Fibroblast of peridontal ligament (primary cell): ENCODE results near the gene P3H3.
A peak's percentile ranks its signal among the peaks of the same experiment; 100 is the strongest.
"Not testable (repeated sequence)": the region's sequence is repeated elsewhere in the genome, so short reads cannot be mapped to it uniquely, and the experiment has no call there.

Experiments used
- DNase-seq: peaks from one replicate; pipeline ENCODE4 v3.0.0-alpha.2; 2010; ENCODE audit errors: extremely low read depth

Gene P3H3

DNA sequence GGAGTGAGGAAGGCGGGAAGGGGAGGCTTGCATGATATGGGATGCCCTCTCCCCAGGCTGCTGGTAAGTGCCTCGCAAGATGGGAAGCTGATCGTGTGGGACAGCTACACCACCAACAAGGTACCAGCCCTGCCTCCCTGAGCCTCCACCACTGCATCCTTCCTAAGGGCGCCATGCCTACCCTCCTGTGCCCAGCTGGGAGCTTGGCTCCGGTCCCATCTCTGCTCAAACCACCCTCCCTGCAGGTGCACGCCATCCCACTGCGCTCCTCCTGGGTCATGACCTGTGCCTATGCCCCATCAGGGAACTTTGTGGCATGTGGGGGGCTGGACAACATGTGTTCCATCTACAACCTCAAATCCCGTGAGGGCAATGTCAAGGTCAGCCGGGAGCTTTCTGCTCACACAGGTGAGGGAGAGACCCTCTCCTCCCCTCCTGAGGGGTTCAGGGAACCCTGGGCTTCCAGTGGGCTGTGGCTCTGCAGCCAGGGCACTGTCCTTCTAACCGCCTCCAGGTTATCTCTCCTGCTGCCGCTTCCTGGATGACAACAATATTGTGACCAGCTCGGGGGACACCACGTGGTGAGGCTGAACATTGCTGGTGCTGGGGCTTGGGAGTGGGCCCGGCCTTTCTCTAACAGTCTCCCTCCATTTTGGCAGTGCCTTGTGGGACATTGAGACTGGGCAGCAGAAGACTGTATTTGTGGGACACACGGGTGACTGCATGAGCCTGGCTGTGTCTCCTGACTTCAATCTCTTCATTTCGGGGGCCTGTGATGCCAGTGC, 15.1 kb downstream of the P3H3 start:
- DNase-seq, result no peak

DNA sequence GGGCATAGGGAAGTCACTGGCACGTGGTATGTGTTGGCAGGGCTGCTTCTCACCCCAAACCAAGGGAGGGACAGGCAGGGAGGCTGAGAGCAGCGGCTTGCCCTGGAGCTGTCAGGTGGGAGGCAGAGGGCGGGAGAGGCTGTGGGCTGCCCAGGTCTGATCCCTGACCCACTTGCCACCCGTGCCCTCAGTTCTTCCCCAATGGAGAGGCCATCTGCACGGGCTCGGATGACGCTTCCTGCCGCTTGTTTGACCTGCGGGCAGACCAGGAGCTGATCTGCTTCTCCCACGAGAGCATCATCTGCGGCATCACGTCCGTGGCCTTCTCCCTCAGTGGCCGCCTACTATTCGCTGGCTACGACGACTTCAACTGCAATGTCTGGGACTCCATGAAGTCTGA, 17.2 kb downstream of the P3H3 start:
- DNase-seq, result no peak

DNA sequence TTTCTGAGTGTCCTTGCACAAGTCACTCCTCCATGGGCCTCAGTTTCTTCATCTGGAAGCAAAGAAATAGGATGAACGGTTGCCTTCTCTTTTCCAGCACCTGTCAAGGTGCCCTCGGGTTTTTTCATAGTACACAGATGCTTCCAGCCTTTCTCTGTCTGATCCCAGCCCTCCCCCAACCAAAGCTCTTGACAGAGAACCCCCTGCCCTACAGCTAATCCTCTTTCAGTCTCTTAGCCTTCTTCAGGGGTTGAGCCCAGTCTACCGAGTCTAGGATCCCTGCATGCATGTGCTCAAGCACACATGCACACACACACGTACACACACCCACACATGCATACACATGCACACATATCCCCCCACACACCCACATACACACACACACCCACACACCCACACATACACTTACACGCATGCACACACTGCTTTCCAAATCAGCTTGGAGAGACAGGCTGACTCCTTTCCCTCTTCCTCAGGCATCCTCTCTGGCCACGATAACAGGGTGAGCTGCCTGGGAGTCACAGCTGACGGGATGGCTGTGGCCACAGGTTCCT, 18.2 kb downstream of the P3H3 start:
- no peak for DNase-seq

DNA sequence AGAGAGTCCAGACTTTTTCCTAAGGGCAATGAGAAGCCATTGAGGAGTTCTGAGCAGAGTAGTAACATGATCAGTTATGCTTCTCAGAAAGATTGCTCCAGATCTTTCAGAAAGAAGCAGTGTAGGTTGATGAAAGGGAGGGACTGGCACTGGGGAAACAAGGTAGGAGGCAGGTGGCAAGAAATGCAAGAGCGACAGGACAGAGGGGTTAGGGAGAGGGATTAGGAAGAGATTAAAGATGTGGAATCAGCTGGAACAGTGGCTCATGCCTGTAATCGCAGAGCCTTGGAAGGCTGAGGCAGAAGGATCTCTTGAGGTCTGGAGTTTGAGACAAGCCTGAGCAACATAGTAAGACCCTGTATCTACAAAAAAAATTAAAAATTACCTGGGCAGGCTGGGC, 19.5 kb downstream of the P3H3 start:
- no peak for DNase-seq

DNA sequence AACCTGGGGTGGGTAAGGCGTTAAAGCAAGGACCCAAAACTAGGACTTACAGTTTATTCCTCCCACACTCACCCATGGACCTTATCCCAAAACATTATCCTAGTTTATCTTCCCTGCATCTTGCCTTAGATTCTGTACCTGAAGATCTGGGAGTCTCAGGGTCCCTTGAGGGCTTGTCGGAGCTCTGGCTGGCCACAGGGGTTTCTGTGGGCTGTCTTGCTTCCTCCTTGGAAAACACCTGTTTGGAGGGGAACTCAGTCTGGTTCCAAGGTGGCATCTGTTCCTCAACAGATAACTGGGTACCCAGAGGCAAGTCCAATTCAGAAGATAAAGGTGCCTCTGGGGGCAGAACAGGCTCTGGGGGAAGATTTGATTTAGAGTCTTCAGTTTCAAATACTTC, 21.2 kb downstream of the P3H3 start:
- DNase-seq, result no peak

DNA sequence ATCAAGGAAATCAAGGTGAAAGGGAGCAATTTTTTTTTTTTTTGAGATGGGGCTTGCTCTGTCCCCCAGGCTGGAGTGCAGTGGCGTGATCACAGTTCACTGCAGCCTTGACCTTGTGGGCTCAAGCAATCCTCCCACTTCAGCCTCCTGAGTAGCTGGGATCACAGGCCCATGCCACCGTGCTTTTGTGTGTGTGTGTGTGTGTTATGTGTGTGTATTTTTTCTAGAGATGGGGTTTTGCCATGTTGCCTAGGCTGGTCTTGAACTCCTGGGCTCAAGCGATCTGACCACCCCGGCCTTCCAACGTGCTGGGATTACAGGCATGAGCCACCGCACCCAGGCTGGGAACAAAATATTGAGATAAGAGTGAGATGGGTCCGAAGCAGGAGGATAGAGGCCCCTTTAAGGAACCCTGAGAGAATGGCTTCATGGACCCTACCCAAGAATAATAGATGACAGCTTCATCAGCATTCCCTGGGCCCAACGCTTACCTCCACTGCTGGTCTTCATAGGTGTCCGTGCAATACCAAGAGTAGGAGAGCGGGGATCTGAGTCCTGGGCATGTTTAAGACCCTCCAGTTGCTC, 21.9 kb downstream of the P3H3 start:
- DNase-seq, result no peak

DNA sequence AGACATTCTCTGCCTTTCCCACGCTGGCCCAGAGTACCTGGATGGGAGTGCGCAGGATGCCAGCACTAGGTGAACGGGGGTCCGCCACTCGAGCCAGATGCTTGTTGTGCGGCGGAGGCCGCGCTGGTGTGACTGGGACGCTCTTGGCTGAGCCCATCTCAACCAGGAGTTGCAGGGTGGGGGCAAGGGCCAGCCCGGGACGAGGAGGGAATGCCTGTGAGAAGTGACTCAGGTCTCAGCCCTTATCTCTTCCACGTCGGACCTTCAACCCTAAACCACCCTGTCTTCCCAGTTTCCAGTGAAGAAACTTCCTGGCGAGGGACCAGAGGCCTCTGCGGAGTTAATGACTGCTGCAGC, 22.6 kb downstream of the P3H3 start:
- no peak for DNase-seq

DNA sequence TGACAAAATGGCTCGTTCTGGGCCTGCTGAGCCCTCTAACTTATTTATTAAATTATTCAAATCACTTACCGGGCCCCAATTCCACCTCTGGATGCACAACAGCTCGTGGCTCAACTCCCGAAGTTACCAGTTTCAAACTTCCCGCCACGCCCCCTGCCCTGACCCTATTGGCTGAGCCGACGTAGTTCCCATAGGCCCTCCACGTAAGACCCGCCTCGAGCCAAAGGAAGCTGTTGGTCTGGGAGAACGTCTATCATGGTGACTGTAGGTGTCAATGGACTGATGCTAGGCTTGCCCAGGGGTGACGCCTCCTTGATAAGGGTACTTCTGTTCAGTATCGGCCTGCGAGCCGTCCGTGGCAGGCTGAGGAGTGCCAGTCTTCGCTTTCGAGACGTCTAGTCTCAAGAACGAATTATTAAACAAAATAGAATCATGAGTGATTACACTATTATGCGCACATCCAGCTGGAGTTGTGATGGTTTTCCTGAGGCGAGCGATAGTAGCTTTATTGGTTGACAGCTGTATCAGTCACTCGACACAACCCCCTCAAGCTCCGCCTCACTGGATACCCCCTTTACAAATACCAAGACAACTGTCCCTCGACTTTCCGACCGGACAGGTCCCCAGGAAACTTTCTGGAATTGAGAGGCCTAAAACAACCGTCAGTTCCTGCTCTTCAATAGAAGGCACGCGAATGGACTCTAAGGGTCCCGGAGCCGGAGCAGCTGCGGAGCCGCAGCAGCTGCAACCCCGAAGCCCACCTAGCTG, 23.1 kb downstream of the P3H3 start, which contains the start of gene CDCA3:
TSS of gene CDCA3 (minus strand) at position 134 of the 768 bp plus-strand sequence. CDS start 334 bp downstream, outside the sequence.
- peak; percentile 97 for DNase-seq

DNA sequence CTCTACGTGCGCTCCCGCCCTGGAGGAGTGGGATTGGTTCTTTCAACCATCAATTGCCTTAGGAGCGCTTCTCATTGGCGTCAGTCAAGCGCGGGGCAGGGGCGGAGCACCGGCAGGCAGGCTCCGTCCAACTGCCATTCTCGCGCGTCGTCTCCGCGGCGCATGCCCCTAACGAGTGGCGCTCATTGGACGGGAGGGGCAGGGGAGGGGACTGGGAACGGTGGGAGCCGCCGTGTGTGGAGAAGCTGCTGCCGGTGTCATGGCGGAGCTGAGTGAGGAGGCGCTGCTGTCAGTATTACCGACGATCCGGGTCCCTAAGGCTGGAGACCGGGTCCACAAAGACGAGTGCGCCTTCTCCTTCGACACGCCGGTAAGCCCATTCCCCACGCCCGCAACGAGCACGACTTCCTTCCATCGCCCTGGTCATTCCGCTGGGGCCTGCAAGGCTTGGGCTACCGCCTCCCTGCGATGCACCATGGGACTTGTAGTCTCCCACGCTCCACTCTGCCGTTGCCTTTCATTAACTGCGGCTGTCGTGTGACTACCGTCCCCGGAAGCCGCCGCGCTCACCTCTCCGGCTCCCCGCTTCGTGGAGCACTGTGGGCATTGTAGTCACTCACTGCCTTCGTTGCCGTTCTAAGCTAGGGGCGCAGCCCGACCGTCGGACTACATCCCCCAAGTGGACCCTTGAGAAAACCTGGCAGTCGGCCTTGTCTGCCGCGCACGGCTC, 23.9 kb downstream of the P3H3 start, which contains the start of gene USP5:
TSS of gene USP5 (plus strand) at position 230 of the 730 bp plus-strand sequence. CDS start at position 260, 30 bp downstream.
- DNase-seq, result peak; percentile 99

DNA sequence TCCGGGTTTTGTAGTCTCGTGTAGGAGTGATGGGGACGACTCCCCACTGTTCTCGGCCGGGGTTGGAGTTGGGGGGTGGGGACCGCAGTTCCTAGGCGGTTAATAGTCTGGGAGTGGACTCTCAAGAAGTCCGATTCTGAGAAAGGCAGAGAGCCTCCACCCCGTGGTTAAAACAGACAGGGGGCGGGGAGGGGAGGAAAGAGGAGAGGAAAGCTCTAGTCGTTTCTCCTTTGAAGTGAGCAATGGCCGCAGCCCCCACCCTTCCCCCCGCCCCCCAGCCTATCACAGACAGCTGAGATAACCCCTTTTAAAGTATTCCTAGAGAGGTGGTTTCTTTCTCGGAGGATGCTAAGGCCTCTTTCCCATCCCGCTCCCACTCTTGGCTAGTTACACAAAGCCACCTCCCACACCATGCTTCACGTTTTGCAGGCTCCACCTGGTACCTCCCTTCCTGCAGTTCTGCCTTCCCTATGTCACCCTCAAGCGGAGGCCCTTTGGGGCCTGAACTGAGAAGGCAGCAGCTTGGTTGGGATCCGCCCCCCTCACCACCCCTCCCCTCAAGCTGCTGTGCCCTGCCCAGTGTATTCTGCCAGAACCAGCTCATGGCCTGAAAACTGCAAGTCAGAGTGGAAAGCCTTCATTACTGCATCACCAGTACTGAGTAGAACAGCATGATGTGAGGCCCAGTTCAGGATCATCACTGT, 24.6 kb downstream of the P3H3 start:
- peak; percentile 88 for DNase-seq

DNA sequence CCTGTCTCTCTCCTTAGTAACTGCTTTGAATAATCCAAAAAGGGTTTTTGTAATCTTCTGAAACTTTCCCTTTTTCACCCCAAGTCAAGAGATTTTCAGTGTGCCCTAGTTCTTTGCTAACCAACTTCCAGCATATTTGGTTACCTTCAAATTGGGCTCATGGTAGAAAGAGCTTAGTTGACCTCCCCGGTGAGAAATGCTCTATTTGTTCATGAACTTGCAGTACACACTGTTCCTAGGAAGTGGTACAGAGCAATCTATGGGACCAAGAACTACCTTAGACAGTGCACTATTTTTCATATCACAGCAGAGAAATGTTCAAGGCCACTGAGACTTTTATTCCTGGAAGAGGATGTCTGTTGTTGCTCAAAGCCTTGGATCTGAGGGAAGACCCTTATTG, 25.4 kb downstream of the P3H3 start:
- peak; percentile 7 for DNase-seq

DNA sequence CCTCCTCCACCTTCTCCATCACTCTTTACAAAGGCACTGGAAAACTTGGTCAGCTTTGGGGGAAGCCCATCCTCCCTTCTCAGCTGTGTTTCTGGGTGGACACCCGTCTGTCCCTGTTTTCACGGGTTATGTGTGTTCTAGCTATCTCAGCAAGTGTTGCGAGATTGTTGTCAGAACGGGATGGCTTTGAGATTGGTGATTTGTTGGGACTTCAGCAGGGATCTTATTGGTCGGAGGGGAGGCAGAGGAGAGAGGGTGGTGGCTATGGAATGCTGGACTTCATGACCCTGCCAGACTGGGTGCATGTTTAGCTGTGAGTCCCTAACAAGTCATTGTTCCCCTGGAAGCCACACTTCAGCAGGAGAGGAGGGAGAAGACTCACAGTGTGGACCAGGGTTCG, 25.8 kb downstream of the P3H3 start:
- peak; percentile 3 for DNase-seq

DNA sequence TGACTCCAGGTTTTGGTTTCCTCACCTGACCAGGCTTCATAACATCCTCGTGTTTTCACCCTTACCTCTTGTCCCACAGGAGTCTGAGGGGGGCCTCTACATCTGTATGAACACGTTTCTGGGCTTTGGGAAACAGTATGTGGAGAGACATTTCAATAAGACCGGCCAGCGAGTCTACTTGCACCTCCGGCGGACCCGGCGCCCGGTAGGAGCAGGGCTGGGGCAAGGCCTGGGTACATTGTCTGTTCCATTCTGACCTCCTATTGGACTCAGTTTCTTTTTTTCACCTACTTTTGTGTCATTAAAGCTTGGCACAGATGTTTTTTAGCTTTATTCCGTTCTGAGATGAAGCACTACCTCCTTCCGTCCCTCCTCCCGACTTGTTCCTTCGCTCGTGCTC, 27.1 kb downstream of the P3H3 start:
- no peak for DNase-seq

DNA sequence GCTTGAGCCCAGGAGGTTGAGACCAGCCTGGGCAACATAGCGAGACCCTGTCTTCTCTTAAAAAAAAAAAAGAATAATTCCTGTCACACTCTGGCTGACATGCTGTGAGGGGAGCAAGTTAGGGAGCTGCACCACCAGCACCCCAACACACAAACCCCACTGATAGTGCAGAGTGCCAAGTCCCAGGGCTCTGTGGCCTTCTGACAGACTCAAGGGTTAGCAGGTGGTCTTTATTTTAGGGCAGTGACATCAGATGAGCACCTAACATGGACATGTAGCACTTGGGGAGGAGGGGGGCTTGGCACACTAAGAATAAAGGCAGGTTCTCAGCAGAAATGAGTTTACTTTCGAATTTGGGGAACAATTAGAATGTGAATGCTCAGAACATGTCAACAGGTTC, 30.6 kb downstream of the P3H3 start:
- no peak for DNase-seq

DNA sequence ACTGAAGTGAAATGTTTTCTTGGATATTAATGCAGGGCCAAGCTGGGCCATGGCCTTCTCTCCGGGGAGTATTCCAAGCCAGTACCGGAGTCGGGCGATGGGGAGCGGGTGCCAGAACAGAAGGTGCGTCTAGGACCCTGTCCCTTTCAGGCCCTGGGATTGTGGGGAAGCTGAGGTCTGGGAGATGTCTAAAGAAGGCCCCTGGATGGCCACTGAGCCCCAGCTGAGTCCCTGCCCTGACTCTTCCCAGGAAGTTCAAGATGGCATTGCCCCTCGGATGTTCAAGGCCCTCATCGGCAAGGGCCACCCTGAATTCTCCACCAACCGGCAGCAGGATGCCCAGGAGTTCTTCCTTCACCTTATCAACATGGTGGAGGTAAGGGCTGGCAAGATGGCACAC, 31.9 kb downstream of the P3H3 start:
- DNase-seq, result no peak

DNA sequence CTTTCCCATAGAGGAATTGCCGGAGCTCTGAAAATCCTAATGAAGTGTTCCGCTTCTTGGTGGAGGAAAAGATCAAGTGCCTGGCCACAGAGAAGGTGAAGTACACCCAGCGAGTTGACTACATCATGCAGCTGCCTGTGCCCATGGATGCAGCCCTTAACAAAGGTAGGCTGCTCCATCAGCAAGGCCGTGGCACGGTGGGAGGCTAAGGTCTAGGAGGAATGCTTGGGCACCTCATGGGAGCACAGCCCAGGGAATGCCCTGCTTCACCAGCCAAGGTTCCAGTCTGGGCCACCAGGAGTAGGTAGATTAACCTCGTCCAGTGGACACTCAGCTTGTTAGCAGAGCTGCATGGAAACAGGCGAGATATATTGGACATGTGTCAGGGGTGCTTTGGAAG, 32.7 kb downstream of the P3H3 start:
- DNase-seq, result no peak

DNA sequence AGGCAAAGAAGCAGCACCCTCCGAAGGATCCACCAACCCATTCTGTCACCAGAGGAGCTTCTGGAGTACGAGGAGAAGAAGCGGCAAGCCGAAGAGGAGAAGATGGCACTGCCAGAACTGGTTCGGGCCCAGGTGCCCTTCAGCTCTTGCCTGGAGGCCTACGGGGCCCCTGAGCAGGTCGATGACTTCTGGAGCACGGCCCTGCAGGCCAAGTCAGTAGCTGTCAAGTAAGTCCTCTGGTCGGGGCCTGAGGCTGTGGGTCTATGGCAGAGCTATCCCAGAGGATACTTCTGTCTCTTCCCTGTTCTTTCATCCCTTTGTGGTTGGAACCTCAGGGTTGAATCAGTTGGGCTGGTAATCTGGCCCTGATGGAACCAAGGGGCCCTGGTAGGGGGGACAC, 33.2 kb downstream of the P3H3 start:
- DNase-seq, result no peak

DNA sequence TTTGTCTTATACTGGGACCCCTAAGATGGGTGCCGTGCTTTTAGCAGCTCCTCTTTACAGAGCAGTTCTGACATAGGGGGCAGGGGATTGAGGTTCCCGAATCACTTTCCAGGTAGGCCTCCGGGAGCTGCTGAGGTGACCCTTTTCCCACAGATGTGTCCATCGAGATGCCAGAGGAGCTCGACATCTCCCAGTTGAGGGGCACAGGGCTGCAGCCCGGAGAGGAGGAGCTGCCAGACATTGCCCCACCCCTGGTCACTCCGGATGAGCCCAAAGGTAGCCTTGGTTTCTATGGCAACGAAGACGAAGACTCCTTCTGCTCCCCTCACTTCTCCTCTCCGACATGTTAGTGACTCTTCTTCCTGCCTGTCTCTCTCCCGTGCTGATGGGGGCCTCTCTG, 34.8 kb downstream of the P3H3 start:
- no peak for DNase-seq

DNA sequence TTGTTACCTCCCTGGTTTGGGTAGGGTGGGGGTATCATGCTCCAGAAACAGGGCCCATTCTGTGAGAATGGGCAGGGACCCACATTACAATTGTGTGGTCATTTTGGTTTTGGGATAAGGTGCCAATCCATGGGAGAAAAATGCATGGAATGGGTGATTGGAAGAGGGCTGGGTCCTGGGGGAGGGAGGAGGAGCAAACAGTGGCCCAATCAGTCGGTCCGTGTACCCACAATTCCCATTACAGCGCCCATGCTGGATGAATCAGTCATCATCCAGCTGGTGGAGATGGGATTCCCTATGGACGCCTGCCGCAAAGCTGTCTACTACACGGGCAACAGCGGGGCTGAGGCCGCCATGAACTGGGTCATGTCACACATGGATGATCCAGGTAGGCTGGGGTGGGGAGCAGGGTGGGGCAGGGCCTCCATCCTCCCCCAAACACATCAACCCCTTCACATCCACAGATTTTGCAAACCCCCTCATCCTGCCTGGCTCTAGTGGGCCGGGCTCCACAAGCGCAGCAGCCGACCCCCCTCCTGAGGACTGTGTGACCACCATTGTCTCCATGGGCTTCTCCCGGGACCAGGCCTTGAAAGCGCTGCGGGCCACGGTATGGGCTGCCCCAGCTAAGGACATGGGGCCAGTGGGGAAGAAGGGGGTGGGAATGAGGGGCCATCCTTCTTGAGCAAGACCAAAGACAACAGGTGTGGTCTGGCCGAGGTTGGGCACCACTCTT, 35.5 kb downstream of the P3H3 start:
- DNase-seq, result peak; percentile 21

DNA sequence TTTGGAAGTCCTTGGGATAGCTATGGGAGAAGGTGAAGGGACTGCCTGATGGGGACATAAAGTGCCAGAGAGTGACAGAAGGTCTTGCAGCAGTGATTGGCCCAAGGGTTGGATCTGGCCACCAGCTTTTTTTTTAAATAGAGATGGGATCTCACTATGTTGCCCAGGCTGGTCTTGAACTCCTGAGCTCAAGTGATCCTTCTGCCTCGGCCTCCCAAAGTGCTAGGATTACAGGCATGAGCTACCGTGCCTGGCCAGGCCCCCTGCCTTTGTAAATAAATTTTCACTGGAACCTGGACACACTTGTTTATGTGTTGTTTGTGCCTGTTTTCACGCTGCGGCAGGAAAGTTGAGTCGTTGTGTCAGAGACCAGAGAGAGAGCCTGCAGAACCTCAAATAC, 37.1 kb downstream of the P3H3 start:
- not testable (repeated sequence) for DNase-seq
